Measurements from ENCODE around the gene C11orf42. TPM values are rescaled to one million over a fixed set of nuclear protein-coding genes. Genes with fewer than 3 reads are reported as not detected.

C11orf42 gene
- total RNA-seq, 5 donors from 2014 or later (not counting 1 experiment from before 2014, with no cell fraction given) = not detected

DNA sequence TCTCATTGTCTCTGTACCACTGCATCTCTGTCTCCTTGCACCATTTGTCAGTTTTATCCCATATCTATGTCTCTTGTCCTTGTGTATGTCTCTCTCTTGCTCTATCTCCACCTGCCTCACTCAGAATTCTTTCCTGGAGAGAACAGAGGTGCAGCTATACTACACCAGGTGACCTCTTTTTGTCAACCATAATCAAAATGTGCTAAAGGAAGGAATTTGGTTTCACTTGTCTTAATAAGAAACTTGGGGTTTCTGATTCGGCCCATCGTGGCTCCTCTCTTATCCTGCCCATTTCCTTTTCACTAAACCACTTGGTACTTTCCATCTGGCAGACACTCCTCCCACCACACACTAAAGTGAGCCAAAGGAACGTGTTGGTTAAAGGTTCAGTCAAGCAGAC is 2.0 kb upstream of the C11orf42 start:
- ChIA-PET CTCF (no interaction called here), POLR2A (no interaction called here)
- peaks cover 36 to 41% (median 40%) of the 10 kb centered on the region in 3 donors for H3K4me1 Mint-ChIP-seq
- peaks cover 4% of the 10 kb centered on the region in 2 donors for H3K36me3 ChIP-seq (ENCODE audit: control insufficient read depth in 2 of 2, extremely low read depth in 1 of 2, insufficient read depth in 1 of 2, low read length in 1 of 2)
- H3K27me3 Mint-ChIP-seq = no peaks in the 10 kb centered on the region
- ATAC-seq (replicated peaks in 1 of 4) (peak in 1 of 4 experiments; percentile 73), DNase-seq (peak in 15 of 35 experiments; percentile 6 to 55 (median 18))
- no peak overlapping the region for H3K4me3 ChIP-seq (ENCODE audit: control insufficient read depth in 1 of 2, extremely low read depth in 1 of 2, low read length in 1 of 2)
- H3K9me3 Mint-ChIP-seq = no peaks in the 10 kb centered on the region
- H3K27me3 ChIP-seq (replicated peaks in 1 of 2; ENCODE audit: control insufficient read depth in 2 of 2, extremely low read depth in 1 of 2, insufficient read depth in 2 of 2, low read length in 1 of 2) = no peaks in the 10 kb centered on the region
- H3K36me3 Mint-ChIP-seq = peaks cover 15% of the 10 kb centered on the region
- peak overlapping the region; percentile 37 for H3K27ac ChIP-seq (ENCODE audit: low read length)
- H3K27ac Mint-ChIP-seq = peak overlapping the region; percentile 31 to 51
- WGBS (ENCODE audit: insufficient coverage) = no CpG with 5 or more reads among the region's 3 CpGs
- peak overlapping the region in 1 of 3 donors; percentile 24 for H3K4me3 Mint-ChIP-seq
- peaks cover 10 to 29% of the 10 kb centered on the region in 2 experiments for H3K4me1 ChIP-seq (ENCODE audit: control insufficient read depth in 1 of 2, extremely low read depth in 1 of 2, insufficient read depth in 2 of 2, low read length in 2 of 2)
- H3K9me3 ChIP-seq = no peaks in the 10 kb centered on the region

DNA sequence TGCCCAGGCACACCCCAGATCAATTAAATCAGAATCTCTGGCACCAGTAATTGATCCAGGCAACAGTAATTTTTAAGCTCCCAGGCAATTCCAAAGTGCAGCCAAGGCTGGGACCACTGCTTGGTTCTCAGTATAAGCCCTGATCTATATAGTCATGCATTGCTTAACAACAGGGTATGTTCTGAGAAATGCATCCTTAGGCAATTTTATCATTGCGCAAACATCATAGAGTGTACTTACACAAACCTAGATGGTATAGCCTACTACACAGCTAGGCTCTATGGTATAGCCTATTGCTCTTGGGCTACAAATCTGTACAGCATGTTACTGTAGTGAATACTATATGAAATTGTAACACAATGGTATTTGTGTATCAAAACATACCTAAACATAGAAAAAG is 651 bp upstream of the C11orf42 start:
- Histone ChIP-seq H3K9me3 (no peaks in the 10 kb centered on the region), H3K27me3 (replicated peaks in 1 of 2; ENCODE audit: control insufficient read depth in 2 of 2, extremely low read depth in 1 of 2, insufficient read depth in 2 of 2, low read length in 1 of 2) (no peaks in the 10 kb centered on the region), H3K36me3 (ENCODE audit: control insufficient read depth in 2 of 2, extremely low read depth in 1 of 2, insufficient read depth in 1 of 2, low read length in 1 of 2) (peaks cover 4 to 11% of the 10 kb centered on the region in 2 donors), H3K4me1 (ENCODE audit: control insufficient read depth in 1 of 2, extremely low read depth in 1 of 2, insufficient read depth in 2 of 2, low read length in 2 of 2) (peaks cover 10 to 28% of the 10 kb centered on the region in 2 experiments), H3K4me3 (ENCODE audit: control insufficient read depth in 1 of 2, extremely low read depth in 1 of 2, low read length in 1 of 2) (no peak overlapping the region), H3K27ac (ENCODE audit: low read length) (no peak overlapping the region)
- Mint-ChIP-seq H3K4me1 (peaks cover 36 to 41% (median 40%) of the 10 kb centered on the region in 3 donors), H3K27ac (no peak overlapping the region), H3K27me3 (no peaks in the 10 kb centered on the region), H3K36me3 (peaks cover 22% of the 10 kb centered on the region), H3K9me3 (no peaks in the 10 kb centered on the region), H3K4me3 (no peak overlapping the region)
- ChIA-PET CTCF (no interaction called here), POLR2A (no interaction called here)
- WGBS (ENCODE audit: insufficient coverage) = 100% methylated on average over 1 of the region's 1 CpG
- ATAC-seq (replicated peaks in 1 of 4) (no peak), DNase-seq (no peak)

- H3K27me3 ChIP-seq (replicated peaks in 1 of 2; ENCODE audit: control insufficient read depth in 2 of 2, extremely low read depth in 1 of 2, insufficient read depth in 2 of 2, low read length in 1 of 2) = no peaks in the 10 kb centered on the region
- 94% methylated on average over 2 of the region's 3 CpGs for WGBS (ENCODE audit: insufficient coverage)
These were observed 1.3 kb downstream of the C11orf42 start for GRCh38 chr11:6206456-6207180.

GRCh38 chr11:6209801-6210200 is 4.4 kb downstream of the C11orf42 start:
- H3K9me3 Mint-ChIP-seq = no peaks in the 10 kb centered on the region
- WGBS (ENCODE audit: insufficient coverage) = 96% methylated on average over 12 of the region's 12 CpGs
- ChIA-PET POLR2A (no interaction called here), CTCF (no interaction called here)
- H3K4me3 Mint-ChIP-seq = no peak overlapping the region
- H3K4me1 ChIP-seq (ENCODE audit: control insufficient read depth in 1 of 2, extremely low read depth in 1 of 2, insufficient read depth in 2 of 2, low read length in 2 of 2) = no peaks in the 10 kb centered on the region
- no peak for ATAC-seq (replicated peaks in 1 of 4)
- H3K4me3 ChIP-seq (ENCODE audit: control insufficient read depth in 1 of 2, extremely low read depth in 1 of 2, low read length in 1 of 2) = no peak overlapping the region
- no peaks in the 10 kb centered on the region for H3K9me3 ChIP-seq
- H3K27ac ChIP-seq (ENCODE audit: low read length) = no peak overlapping the region
- no peaks in the 10 kb centered on the region for H3K27me3 Mint-ChIP-seq
- peaks cover 5 to 9% (median 5%) of the 10 kb centered on the region in 3 donors for H3K4me1 Mint-ChIP-seq
- H3K36me3 ChIP-seq (ENCODE audit: control insufficient read depth in 2 of 2, extremely low read depth in 1 of 2, insufficient read depth in 1 of 2, low read length in 1 of 2) = peaks cover 4 to 57% of the 10 kb centered on the region in 2 donors
- no peak for DNase-seq
- peaks cover 33% of the 10 kb centered on the region for H3K36me3 Mint-ChIP-seq
- no peaks in the 10 kb centered on the region for H3K27me3 ChIP-seq (replicated peaks in 1 of 2; ENCODE audit: control insufficient read depth in 2 of 2, extremely low read depth in 1 of 2, insufficient read depth in 2 of 2, low read length in 1 of 2)
- H3K27ac Mint-ChIP-seq = no peak overlapping the region

More at GRCh38 chr11:6206456-6207180, 1.3 kb downstream of the C11orf42 start:
- Mint-ChIP-seq H3K4me3 (no peak overlapping the region), H3K27ac (no peak overlapping the region), H3K9me3 (no peaks in the 10 kb centered on the region), H3K4me1 (peaks cover 31 to 34% (median 32%) of the 10 kb centered on the region in 3 donors), H3K36me3 (peaks cover 33% of the 10 kb centered on the region), H3K27me3 (no peaks in the 10 kb centered on the region)
- Histone ChIP-seq H3K4me3 (ENCODE audit: control insufficient read depth in 1 of 2, extremely low read depth in 1 of 2, low read length in 1 of 2) (no peak overlapping the region), H3K9me3 (no peaks in the 10 kb centered on the region), H3K4me1 (ENCODE audit: control insufficient read depth in 1 of 2, extremely low read depth in 1 of 2, insufficient read depth in 2 of 2, low read length in 2 of 2) (peaks cover 10 to 12% of the 10 kb centered on the region in 2 experiments), H3K36me3 (ENCODE audit: control insufficient read depth in 2 of 2, extremely low read depth in 1 of 2, insufficient read depth in 1 of 2, low read length in 1 of 2) (peaks cover 4 to 27% of the 10 kb centered on the region in 2 donors), H3K27ac (ENCODE audit: low read length) (no peak overlapping the region)
- DNase-seq (no peak), ATAC-seq (replicated peaks in 1 of 4) (no peak)
- ChIA-PET POLR2A (no interaction called here), CTCF (no interaction called here)

DNA sequence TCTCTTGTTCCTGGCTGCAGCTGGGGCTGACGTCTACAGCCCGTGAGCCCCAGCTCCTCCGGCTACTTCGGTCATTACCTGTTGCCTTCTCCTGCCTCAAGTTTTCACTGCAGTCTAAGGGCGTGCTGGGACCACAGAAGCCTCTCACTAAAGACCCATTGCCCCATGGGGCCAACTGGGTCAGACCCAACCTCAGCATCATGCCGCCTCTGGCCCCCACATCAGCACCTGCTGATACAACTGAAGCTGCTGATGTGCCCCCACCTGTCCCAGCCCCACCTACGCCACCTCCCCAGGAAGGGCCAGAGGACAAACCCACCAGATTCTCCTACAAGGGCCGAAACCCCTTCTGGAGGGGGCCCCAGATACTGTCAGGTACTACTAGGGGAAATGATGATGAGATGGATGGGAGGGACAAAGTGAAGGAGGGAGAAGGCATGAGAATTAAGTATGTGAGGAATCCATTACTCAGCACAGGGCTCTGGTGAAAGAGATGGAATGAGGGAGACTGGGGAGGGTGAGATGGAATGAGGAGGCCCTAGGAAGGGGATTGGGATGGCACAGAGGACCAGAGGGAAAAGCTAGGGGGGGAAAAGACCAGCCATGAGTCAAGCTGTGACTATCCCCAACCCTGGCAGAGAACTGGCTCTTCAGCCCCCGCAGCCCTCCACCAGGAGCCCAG is 5.1 kb downstream of the C11orf42 start:
- H3K4me3 Mint-ChIP-seq = no peak overlapping the region
- no peaks in the 10 kb centered on the region for H3K9me3 Mint-ChIP-seq
- H3K27ac ChIP-seq (ENCODE audit: low read length) = no peak overlapping the region
- no peaks in the 10 kb centered on the region for H3K4me1 ChIP-seq (ENCODE audit: control insufficient read depth in 1 of 2, extremely low read depth in 1 of 2, insufficient read depth in 2 of 2, low read length in 2 of 2)
- no peak overlapping the region for H3K4me3 ChIP-seq (ENCODE audit: control insufficient read depth in 1 of 2, extremely low read depth in 1 of 2, low read length in 1 of 2)
- no peak overlapping the region for H3K27ac Mint-ChIP-seq
- peaks cover 4 to 63% of the 10 kb centered on the region in 2 donors for H3K36me3 ChIP-seq (ENCODE audit: control insufficient read depth in 2 of 2, extremely low read depth in 1 of 2, insufficient read depth in 1 of 2, low read length in 1 of 2)
- no peaks in the 10 kb centered on the region for H3K27me3 Mint-ChIP-seq
- ATAC-seq (replicated peaks in 1 of 4) (no peak), DNase-seq (no peak)
- peaks cover 32% of the 10 kb centered on the region for H3K36me3 Mint-ChIP-seq
- WGBS (ENCODE audit: insufficient coverage) = 96% methylated on average over 6 of the region's 9 CpGs
- CTCF ChIA-PET = no interaction called here
- POLR2A ChIA-PET = no interaction called here
- H3K4me1 Mint-ChIP-seq = peaks cover 0 to 3% (median 0%) of the 10 kb centered on the region in 3 donors
- H3K9me3 ChIP-seq = no peaks in the 10 kb centered on the region
- no peaks in the 10 kb centered on the region for H3K27me3 ChIP-seq (replicated peaks in 1 of 2; ENCODE audit: control insufficient read depth in 2 of 2, extremely low read depth in 1 of 2, insufficient read depth in 2 of 2, low read length in 1 of 2)

DNA sequence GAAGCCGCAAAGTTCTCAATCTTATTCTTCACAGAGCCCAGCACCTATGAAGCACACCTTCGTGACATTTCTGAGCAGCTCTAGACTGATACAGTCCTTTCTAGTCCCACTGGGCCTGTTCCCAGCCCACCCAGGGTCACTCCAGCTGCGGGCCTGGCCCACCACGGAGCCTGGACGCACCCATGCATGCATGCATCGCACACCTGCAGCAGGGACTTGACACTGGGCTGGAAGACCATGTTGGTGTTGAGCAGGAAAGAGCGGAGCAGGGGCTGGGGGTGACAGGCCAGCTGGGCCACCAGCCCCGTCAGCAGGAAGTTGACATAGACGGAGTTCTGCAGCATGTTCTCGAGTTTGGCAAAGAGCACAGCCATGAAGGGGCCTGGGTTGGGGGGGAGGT is 9.2 kb downstream of the C11orf42 start:
- Histone ChIP-seq H3K4me1 (ENCODE audit: control insufficient read depth in 1 of 2, extremely low read depth in 1 of 2, insufficient read depth in 2 of 2, low read length in 2 of 2) (peaks cover 0 to 5% of the 10 kb centered on the region in 2 experiments), H3K27ac (ENCODE audit: low read length) (no peak overlapping the region), H3K36me3 (ENCODE audit: control insufficient read depth in 2 of 2, extremely low read depth in 1 of 2, insufficient read depth in 1 of 2, low read length in 1 of 2) (peaks cover 6 to 93% of the 10 kb centered on the region in 2 donors), H3K4me3 (ENCODE audit: control insufficient read depth in 1 of 2, extremely low read depth in 1 of 2, low read length in 1 of 2) (no peak overlapping the region), H3K27me3 (replicated peaks in 1 of 2; ENCODE audit: control insufficient read depth in 2 of 2, extremely low read depth in 1 of 2, insufficient read depth in 2 of 2, low read length in 1 of 2) (no peaks in the 10 kb centered on the region), H3K9me3 (no peaks in the 10 kb centered on the region)
- 98% methylated on average over 7 of the region's 10 CpGs for WGBS (ENCODE audit: insufficient coverage)
- Mint-ChIP-seq H3K36me3 (peaks cover 51% of the 10 kb centered on the region), H3K4me1 (peaks cover 5 to 6% (median 6%) of the 10 kb centered on the region in 3 donors), H3K4me3 (no peak overlapping the region), H3K27me3 (no peaks in the 10 kb centered on the region), H3K9me3 (no peaks in the 10 kb centered on the region), H3K27ac (no peak overlapping the region)
- ChIA-PET POLR2A (no interaction called here), CTCF (no interaction called here)
- DNase-seq (no peak), ATAC-seq (replicated peaks in 1 of 4) (no peak)

All from T-cell (primary cell).